Endothelial cell of umbilical vein (primary cell): ENCODE measurements around the gene TP53. TPM values are rescaled to one million over a fixed set of nuclear protein-coding genes. Genes with fewer than 3 reads are reported as not detected.

Experiments
- BruUV-seq: library from RNA; stranded (reverse); fragments of 400-500 nt; replicated peaks from 2 replicates; lab custom pipeline; 2021; lab: Mats Ljungman, UMichigan
- CTCF ChIA-PET: fragments of 300-600, 350-600 bp; sonication (Branson Sonifier 250); formaldehyde crosslinking; loops from one replicate; lab custom pipeline; 2021; ENCODE audit warnings: antibody characterized with exemption, inconsistent platforms; lab: Charles Lee
- POLR2A ChIA-PET: fragments of 300-600, 350-600 bp; sonication (Branson Sonifier 250); formaldehyde crosslinking; loops from one replicate; lab custom pipeline; 2021; ENCODE audit warnings: antibody characterized with exemption, inconsistent platforms; lab: Charles Lee
- DNase-seq: peaks from one replicate; pipeline ENCODE4 v3.0.0-alpha.2; 2011; ENCODE audit warnings: low read depth, low spot score
- FAIRE-seq: peaks from 2 replicates; lab custom pipeline; 2011; peaks lifted over from hg19 to GRCh38; lab: Jason Lieb, UNC
- H2AFZ ChIP-seq: 2 replicates; pipeline ENCODE4 v1.6.0; 2012; ENCODE audit warnings: low read depth, low read length, control low read depth, inconsistent platforms
- H3K27ac ChIP-seq: 2 replicates; pipeline ENCODE4 v1.5.1; 2011; ENCODE audit warnings: low read depth, mild to moderate bottlenecking, control low read depth, low read length, moderate library complexity; ENCODE audit not compliant: insufficient read depth
- H3K27me3 ChIP-seq, 2 experiments: 2 replicates each; pipeline versions ENCODE4 v1.6.0 to v1.6.1; 2011; ENCODE audit warnings: low read length in 2 of 2, mixed read lengths in 1 of 2; ENCODE audit not compliant: control insufficient read depth in 2 of 2, insufficient read depth in 2 of 2
- H3K36me3 ChIP-seq, 2 experiments: 2 replicates in 1 of 2; 3 replicates in 1 of 2; pipeline ENCODE4 v1.5.1; 2011; ENCODE audit warnings: low read length in 2 of 2, mild to moderate bottlenecking in 1 of 2, moderate library complexity in 1 of 2; ENCODE audit not compliant: control insufficient read depth in 2 of 2, insufficient read depth in 2 of 2; ENCODE audit errors: extremely low read depth in 1 of 2
- H3K4me1 ChIP-seq: 3 replicates; pipeline ENCODE4 v1.5.1; 2011; ENCODE audit warnings: mild to moderate bottlenecking, low read length; ENCODE audit not compliant: control insufficient read depth, insufficient read depth; ENCODE audit errors: extremely low read depth
- H3K4me2 ChIP-seq: 2 replicates; pipeline ENCODE4 v1.6.1; 2011; ENCODE audit warnings: low read length, control low read depth, mixed read lengths; ENCODE audit not compliant: insufficient read depth
- H3K4me3 ChIP-seq, 3 experiments: fragments of 200-600 bp in 1 of 3; sonication (generic), shearing (Covaris generic) in 1 of 3; replicated peaks in 1 of 3; 2 replicates each; pipeline ENCODE4 v1.5.1; 2011 to 2016; ENCODE audit warnings: control low read depth in 3 of 3, low read length in 3 of 3, mild to moderate bottlenecking in 2 of 3, inconsistent platforms in 1 of 3, low read depth in 1 of 3, moderate library complexity in 1 of 3; ENCODE audit not compliant: insufficient read depth in 1 of 3
- H3K79me2 ChIP-seq: 2 replicates; pipeline ENCODE4 v1.6.0; 2012; ENCODE audit warnings: low read length, inconsistent platforms; ENCODE audit not compliant: control insufficient read depth, insufficient read depth
- H3K9ac ChIP-seq: replicated peaks from 2 replicates; pipeline ENCODE3; 2011; ENCODE audit warnings: low read length, control low read depth; ENCODE audit not compliant: insufficient read depth; ENCODE audit errors: extremely low read depth
- H3K9me1 ChIP-seq: replicated peaks from 3 replicates; pipeline ENCODE4 v1.6.0; 2011; ENCODE audit warnings: mild to moderate bottlenecking, low read length; ENCODE audit not compliant: control insufficient read depth, insufficient read depth; ENCODE audit errors: extremely low read depth
- H3K9me3 ChIP-seq: replicated peaks from 2 replicates; pipeline ENCODE4 v1.5.1; 2012; ENCODE audit warnings: low read length, inconsistent platforms; ENCODE audit not compliant: control insufficient read depth, insufficient read depth
- H4K20me1 ChIP-seq: replicated peaks from 2 replicates; pipeline ENCODE3; 2011; ENCODE audit warnings: mild to moderate bottlenecking, low read length; ENCODE audit not compliant: control insufficient read depth, insufficient read depth; ENCODE audit errors: extremely low read depth
- EZH2 ChIP-seq: IDR thresholded peaks from 2 replicates; pipeline ENCODE4 v1.6.1; 2012; ENCODE audit warnings: borderline replicate concordance, low read depth, mild to moderate bottlenecking, moderate library complexity, low read length, inconsistent platforms; ENCODE audit not compliant: severe bottlenecking
- FOS ChIP-seq: IDR thresholded peaks from 2 replicates; pipeline ENCODE4 v1.6.1; 2011; ENCODE audit warnings: mild to moderate bottlenecking, low read length, moderate library complexity, borderline replicate concordance; ENCODE audit not compliant: insufficient read depth
- GATA2 ChIP-seq: IDR thresholded peaks from 2 replicates; pipeline ENCODE4 v1.7.0; 2011; ENCODE audit warnings: low read depth, mild to moderate bottlenecking, moderate library complexity, mixed read lengths, low read length; ENCODE audit not compliant: insufficient read length, insufficient read depth
- JUN ChIP-seq: IDR thresholded peaks from 2 replicates; pipeline ENCODE4 v1.6.1; 2011; ENCODE audit warnings: borderline replicate concordance, low read depth; ENCODE audit not compliant: insufficient read length, insufficient read depth
- MYC ChIP-seq: IDR thresholded peaks from one replicate; pipeline ENCODE4 v1.6.1; 2011; ENCODE audit warnings: mild to moderate bottlenecking, low read depth, low read length
- POLR2A ChIP-seq: IDR thresholded peaks from 2 replicates; pipeline ENCODE4 v1.6.1; 2012; ENCODE audit warnings: low read depth, mild to moderate bottlenecking, control low read depth, low read length
- POLR2AphosphoS5 ChIP-seq: IDR thresholded peaks from 2 replicates; pipeline ENCODE4 v1.6.1; 2012; ENCODE audit warnings: low read depth, mild to moderate bottlenecking, control low read depth, low read length, moderate library complexity; ENCODE audit not compliant: insufficient read depth
- dilution Hi-C: fragments of 300-500 bp; cut with MboI; formaldehyde crosslinking; loops from one replicate; pipeline ENCODE4 v1.15.0; 2019; ENCODE audit warnings: low sequenced_read_pairs; ENCODE audit not compliant: extremely low pct_ligation_motif_present
- intact Hi-C: fragments of 100-400 bp; cut with micrococcal nuclease; formaldehyde crosslinking; loops from one replicate; pipeline ENCODE4 v1.10.0; 2022
- polyA plus RNA-seq, 4 experiments: library from polyadenylated mRNA; depleted of rRNA in 3 of 4; stranded (reverse) in 3 of 4; unstranded in 1 of 4; fragments of >200 nt; gene quantifications; 2 replicates each; pipeline versions ENCODE4 v1.2.1 to v1.2.3, GENCODE V29; 2011 to 2012; ENCODE audit warnings: missing spikeins in 1 of 4
- total RNA-seq: library from RNA; stranded (reverse); gene quantifications from 2 replicates; pipeline ENCODE4 v1.2.3, GENCODE V29; 2021
- TF ChIP-seq, protein P1 (sequence below), 2 donors: IDR thresholded peaks; 1 replicate in 1 of 2; 2 replicates in 1 of 2; pipeline ENCODE4 v1.5.1; 2011; ENCODE audit warnings: low read length in 2 of 2, mild to moderate bottlenecking in 2 of 2, moderate library complexity in 2 of 2, control low read depth in 1 of 2, inconsistent platforms in 1 of 2, low read depth in 1 of 2; ENCODE audit not compliant: insufficient read depth in 1 of 2; ENCODE audit errors: extremely low read depth in 1 of 2
- TF ChIP-seq, protein P2 (sequence below): IDR thresholded peaks from 2 replicates; pipeline ENCODE4 v1.6.1; 2011; ENCODE audit not compliant: insufficient read depth, insufficient read length

TP53 gene
- total and polyA plus RNA-seq, 2 donors (not counting 3 experiments of a cell fraction or from before 2014, with no cell fraction given) = 82.1 to 138 TPM

DNA sequence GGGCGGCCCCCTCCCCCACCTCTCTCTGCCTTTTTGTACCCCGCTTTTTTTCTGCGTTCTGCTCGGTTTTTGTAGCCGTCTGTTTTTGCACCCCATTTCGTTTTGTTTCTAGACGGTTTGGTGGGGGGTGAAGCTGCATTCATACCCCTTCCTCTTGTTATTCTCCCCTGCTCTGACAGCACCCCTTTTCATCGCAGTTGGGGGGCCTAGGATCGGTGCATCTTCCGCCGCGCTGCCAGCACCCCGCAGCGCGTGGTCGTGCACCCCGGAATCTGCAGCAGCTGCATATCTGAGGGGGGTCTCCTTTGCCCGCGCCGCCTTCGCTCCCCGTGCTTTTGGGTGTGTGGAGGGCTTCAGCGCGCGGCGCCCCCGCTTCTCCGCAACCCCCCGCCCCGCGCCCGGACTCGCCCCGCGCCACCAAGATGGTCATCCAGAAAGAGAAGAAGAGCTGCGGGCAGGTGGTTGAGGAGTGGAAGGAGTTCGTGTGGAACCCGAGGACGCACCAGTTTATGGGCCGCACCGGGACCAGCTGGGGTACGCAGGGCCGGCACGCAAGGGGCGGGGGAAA, 36.1 kb downstream of the TP53 start:
- ChIA-PET CTCF (interaction anchor here (1.3 to 1.9 kb wide), 5 partner anchors 9 to 36 kb away, joined by 4 to 6 read pairs (median 4); partner anchors contain the start of genes SHBG and TP53), POLR2A (interaction anchor here (1.3 kb wide), 1 partner anchor 36 kb away, joined by 5 read pairs; the partner anchor contains the start of genes TP53 and WRAP53)
- Histone ChIP-seq H3K27ac (no peak overlapping the region), H3K27me3 (peaks cover 31 to 45% of the 10 kb centered on the region in 2 experiments), H4K20me1 (no peaks in the 10 kb centered on the region), H3K4me3 (peak overlapping the region in 1 of 3 experiments; percentile 19), H3K9ac (no peak overlapping the region), H3K9me3 (no peaks in the 10 kb centered on the region), H3K36me3 (no peaks in the 10 kb centered on the region), H3K9me1 (no peaks in the 10 kb centered on the region), H3K4me1 (no peaks in the 10 kb centered on the region), H3K79me2 (no peaks in the 10 kb centered on the region), H2AFZ (no peak overlapping the region), H3K4me2 (peak overlapping the region; percentile 25)
- FAIRE-seq (no peak), DNase-seq (no peak)
- dilution Hi-C loops = no loop called here
- BruUV-seq = no TSS peak
- intact Hi-C loops = no loop called here
- TF ChIP-seq MYC = no peak
- TF ChIP-seq POLR2AphosphoS5 = no peak
- no peak for TF ChIP-seq JUN
- no peak for TF ChIP-seq POLR2A
- no peak for TF ChIP-seq FOS
- TF ChIP-seq, protein P1, sequence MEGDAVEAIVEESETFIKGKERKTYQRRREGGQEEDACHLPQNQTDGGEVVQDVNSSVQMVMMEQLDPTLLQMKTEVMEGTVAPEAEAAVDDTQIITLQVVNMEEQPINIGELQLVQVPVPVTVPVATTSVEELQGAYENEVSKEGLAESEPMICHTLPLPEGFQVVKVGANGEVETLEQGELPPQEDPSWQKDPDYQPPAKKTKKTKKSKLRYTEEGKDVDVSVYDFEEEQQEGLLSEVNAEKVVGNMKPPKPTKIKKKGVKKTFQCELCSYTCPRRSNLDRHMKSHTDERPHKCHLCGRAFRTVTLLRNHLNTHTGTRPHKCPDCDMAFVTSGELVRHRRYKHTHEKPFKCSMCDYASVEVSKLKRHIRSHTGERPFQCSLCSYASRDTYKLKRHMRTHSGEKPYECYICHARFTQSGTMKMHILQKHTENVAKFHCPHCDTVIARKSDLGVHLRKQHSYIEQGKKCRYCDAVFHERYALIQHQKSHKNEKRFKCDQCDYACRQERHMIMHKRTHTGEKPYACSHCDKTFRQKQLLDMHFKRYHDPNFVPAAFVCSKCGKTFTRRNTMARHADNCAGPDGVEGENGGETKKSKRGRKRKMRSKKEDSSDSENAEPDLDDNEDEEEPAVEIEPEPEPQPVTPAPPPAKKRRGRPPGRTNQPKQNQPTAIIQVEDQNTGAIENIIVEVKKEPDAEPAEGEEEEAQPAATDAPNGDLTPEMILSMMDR (IDR thresholded peaks at IDR 0.05; ENCODE audit: extremely low read depth in 1 of 2, insufficient read depth in 1 of 2, low read depth in 1 of 2, low read length in 2 of 2) = no peak
- no peak for TF ChIP-seq EZH2
- no peak for TF ChIP-seq GATA2
- TF ChIP-seq, protein P2, sequence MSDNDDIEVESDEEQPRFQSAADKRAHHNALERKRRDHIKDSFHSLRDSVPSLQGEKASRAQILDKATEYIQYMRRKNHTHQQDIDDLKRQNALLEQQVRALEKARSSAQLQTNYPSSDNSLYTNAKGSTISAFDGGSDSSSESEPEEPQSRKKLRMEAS = no peak
